HL-60 (cell line): Measurements from ENCODE around the gene STUM.

Experiments
- DNase-seq, 2 experiments: peaks; one replicate each; pipeline ENCODE4 v3.0.0-alpha.2; 2010 to 2020; ENCODE audit warnings: low read depth in 1 of 2, low spot score in 1 of 2
- H3K27ac ChIP-seq: fragments of 250-450 bp; sonication (Bioruptor Pico); replicated peaks from 2 replicates; pipeline ENCODE4 v1.5.1; 2020; ENCODE audit warnings: mild to moderate bottlenecking, moderate library complexity
- H3K27me3 ChIP-seq: fragments of 250-450 bp; sonication (Bioruptor Pico); 2 replicates; pipeline ENCODE4 v1.5.1; 2021; ENCODE audit warnings: mild to moderate bottlenecking, moderate library complexity; ENCODE audit not compliant: insufficient read depth, poor library complexity, severe bottlenecking
- H3K4me3 ChIP-seq: replicated peaks from 2 replicates; pipeline ENCODE4 v1.5.1; 2011; ENCODE audit warnings: mild to moderate bottlenecking, control low read depth, low read length; ENCODE audit not compliant: insufficient read depth
- GABPA ChIP-seq: IDR thresholded peaks from 2 replicates; pipeline ENCODE4 v1.6.1; 2012; ENCODE audit warnings: low read depth
- POLR2AphosphoS5 ChIP-seq: IDR thresholded peaks from 2 replicates; pipeline ENCODE4 v1.6.1; 2012; ENCODE audit warnings: low read depth
- SPI1 ChIP-seq: IDR thresholded peaks from 2 replicates; pipeline ENCODE4 v1.6.1; 2012; ENCODE audit warnings: low read depth, mild to moderate bottlenecking, borderline replicate concordance
- TF ChIP-seq, protein P1 (sequence below): IDR thresholded peaks from 2 replicates; pipeline ENCODE4 v1.6.1; 2012; ENCODE audit warnings: low read depth; ENCODE audit not compliant: insufficient replicate concordance
- TF ChIP-seq, protein P2 (sequence below): IDR thresholded peaks from one replicate; pipeline ENCODE4 v1.5.1; 2011; ENCODE audit warnings: low read length, control low read depth, inconsistent platforms; ENCODE audit not compliant: insufficient read depth

Gene STUM

DNA sequence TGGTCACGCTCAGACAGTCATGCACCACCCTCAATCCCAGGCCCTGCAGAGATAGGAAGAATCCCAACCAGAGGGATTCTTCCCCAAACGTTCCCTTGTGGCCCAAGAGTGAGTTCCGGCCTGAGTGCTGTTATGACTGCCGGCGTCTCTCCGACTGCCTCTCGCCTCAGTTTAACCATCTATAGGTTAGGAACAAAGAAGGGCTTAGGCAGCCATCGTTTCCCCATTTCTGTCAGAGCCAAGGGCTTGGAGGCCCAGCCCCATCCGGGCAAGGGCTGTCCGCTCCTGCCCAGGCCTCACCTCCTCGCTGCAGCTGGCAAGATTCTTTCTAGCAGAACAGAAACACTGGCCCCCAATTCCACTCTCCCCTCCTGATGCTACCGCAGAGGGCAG lies 58.7 kb downstream of the STUM start:
- no peak for DNase-seq
- Histone ChIP-seq H3K4me3 (no peak overlapping the region), H3K27ac (no peak overlapping the region), H3K27me3 (no peaks in the 10 kb centered on the region)
- TF ChIP-seq SPI1 (no peak), POLR2AphosphoS5 (no peak), GABPA (no peak)
- TF ChIP-seq, protein P1, sequence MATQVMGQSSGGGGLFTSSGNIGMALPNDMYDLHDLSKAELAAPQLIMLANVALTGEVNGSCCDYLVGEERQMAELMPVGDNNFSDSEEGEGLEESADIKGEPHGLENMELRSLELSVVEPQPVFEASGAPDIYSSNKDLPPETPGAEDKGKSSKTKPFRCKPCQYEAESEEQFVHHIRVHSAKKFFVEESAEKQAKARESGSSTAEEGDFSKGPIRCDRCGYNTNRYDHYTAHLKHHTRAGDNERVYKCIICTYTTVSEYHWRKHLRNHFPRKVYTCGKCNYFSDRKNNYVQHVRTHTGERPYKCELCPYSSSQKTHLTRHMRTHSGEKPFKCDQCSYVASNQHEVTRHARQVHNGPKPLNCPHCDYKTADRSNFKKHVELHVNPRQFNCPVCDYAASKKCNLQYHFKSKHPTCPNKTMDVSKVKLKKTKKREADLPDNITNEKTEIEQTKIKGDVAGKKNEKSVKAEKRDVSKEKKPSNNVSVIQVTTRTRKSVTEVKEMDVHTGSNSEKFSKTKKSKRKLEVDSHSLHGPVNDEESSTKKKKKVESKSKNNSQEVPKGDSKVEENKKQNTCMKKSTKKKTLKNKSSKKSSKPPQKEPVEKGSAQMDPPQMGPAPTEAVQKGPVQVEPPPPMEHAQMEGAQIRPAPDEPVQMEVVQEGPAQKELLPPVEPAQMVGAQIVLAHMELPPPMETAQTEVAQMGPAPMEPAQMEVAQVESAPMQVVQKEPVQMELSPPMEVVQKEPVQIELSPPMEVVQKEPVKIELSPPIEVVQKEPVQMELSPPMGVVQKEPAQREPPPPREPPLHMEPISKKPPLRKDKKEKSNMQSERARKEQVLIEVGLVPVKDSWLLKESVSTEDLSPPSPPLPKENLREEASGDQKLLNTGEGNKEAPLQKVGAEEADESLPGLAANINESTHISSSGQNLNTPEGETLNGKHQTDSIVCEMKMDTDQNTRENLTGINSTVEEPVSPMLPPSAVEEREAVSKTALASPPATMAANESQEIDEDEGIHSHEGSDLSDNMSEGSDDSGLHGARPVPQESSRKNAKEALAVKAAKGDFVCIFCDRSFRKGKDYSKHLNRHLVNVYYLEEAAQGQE: no peak
- TF ChIP-seq, protein P2, sequence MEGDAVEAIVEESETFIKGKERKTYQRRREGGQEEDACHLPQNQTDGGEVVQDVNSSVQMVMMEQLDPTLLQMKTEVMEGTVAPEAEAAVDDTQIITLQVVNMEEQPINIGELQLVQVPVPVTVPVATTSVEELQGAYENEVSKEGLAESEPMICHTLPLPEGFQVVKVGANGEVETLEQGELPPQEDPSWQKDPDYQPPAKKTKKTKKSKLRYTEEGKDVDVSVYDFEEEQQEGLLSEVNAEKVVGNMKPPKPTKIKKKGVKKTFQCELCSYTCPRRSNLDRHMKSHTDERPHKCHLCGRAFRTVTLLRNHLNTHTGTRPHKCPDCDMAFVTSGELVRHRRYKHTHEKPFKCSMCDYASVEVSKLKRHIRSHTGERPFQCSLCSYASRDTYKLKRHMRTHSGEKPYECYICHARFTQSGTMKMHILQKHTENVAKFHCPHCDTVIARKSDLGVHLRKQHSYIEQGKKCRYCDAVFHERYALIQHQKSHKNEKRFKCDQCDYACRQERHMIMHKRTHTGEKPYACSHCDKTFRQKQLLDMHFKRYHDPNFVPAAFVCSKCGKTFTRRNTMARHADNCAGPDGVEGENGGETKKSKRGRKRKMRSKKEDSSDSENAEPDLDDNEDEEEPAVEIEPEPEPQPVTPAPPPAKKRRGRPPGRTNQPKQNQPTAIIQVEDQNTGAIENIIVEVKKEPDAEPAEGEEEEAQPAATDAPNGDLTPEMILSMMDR: no peak

DNA sequence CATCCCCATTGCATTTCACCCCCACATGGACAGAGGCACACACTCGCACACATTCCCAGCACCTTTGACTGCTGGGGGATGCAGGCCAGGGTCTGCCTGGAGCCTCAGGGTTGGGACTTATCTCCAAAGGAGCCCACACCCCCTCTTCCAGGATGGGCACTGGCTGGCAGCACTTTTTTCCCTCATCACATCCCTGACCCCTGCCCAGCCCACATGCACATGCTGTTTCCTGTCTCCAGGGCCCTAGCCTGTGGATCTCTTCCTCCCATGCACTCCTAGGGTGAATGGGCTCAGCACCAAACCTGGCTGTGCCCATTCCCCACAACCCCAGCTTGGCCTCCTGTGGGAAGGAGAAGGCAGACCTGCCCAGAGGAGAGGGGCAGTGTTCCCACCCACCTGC lies 59.3 kb downstream of the STUM start:
- Histone ChIP-seq H3K27me3 (no peaks in the 10 kb centered on the region), H3K27ac (no peak overlapping the region), H3K4me3 (no peak overlapping the region)
- TF ChIP-seq, protein P2: no peak
- TF ChIP-seq POLR2AphosphoS5 (no peak), GABPA (no peak), SPI1 (no peak)
- TF ChIP-seq, protein P1: no peak
- no peak for DNase-seq

DNA sequence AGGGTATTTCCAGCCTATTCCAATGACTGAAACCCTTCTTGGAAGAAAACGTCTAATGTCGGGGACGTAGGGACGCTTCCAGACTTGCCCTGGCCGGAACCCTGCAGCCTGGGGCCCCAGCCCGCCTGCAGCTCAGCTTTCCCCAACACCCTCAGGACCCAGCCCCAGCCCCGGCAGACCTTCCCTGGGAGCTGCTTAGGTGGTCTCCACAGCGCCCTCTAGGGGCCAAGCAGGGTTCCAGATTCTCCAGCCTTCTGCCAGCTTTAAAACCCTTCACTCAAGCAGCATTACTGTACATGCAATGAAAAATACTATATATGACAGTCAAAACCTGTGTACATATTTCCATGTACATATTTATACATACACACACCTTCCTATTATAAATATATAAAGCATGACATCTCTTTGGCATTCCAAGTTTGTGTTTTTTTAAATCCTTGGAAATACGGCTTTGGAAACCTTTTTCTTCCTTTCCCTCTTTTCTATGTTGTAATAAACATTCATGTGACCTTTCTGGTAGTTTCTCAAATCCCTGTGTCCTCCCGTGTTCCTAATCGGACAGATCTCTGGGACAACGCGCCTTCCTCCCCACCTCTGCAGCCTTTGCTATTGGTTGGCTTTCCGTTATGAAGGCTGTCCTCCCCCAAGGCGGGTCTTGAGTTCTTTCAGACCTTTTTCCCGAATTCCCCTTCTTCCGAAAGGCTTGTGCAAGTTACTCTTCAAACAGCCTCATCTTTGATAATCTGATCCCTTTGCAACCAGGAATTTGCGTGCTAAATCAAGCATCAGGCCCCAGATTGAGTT lies 60.3 kb downstream of the STUM start:
- peak; percentile 41 to 44 for DNase-seq
- Histone ChIP-seq H3K27me3 (no peaks in the 10 kb centered on the region), H3K27ac (no peak overlapping the region), H3K4me3 (no peak overlapping the region)
- TF ChIP-seq, protein P1: no peak
- TF ChIP-seq, protein P2: peak; percentile 63
